GM23338 (cell line): ENCODE data around the gene CYTH1. TPM values are rescaled to one million over a fixed set of nuclear protein-coding genes. Genes with fewer than 3 reads are reported as not detected.

Source experiments
- ATAC-seq: fragments of 200-7000 bp; cut with Tn5 transposase; 3 replicates; pipeline ENCODE4 v1.9.1; 2020
- DNase-seq: peaks from one replicate; pipeline ENCODE4 v3.0.0-alpha.2; 2015; ENCODE audit warnings: low spot score
- H2AFZ ChIP-seq: fragments of 200-600 bp; sonication (generic); 2 replicates; pipeline ENCODE4 v1.8.0; 2016; ENCODE audit warnings: antibody characterized with exemption, mild to moderate bottlenecking, moderate library complexity
- H3F3A ChIP-seq: fragments of 200-600 bp; sonication (generic); replicated peaks from 2 replicates; pipeline ENCODE4 v1.8.0; 2017; ENCODE audit warnings: antibody characterized with exemption, mixed run types, low read depth
- H3K27ac ChIP-seq: fragments of 200-600 bp; sonication (generic); 2 replicates; pipeline ENCODE4 v1.6.1; 2016; ENCODE audit warnings: low read depth
- H3K27me3 ChIP-seq: fragments of 200-600 bp; sonication (generic); 2 replicates; pipeline ENCODE4 v1.8.0; 2016; ENCODE audit warnings: mild to moderate bottlenecking, mixed run types, moderate library complexity; ENCODE audit not compliant: insufficient read depth
- H3K36me3 ChIP-seq: fragments of 200-600 bp; sonication (generic); 2 replicates; pipeline ENCODE4 v1.8.0; 2016; ENCODE audit warnings: mild to moderate bottlenecking; ENCODE audit not compliant: insufficient read depth
- H3K4me1 ChIP-seq: fragments of 200-600 bp; sonication (generic); 2 replicates; pipeline ENCODE4 v1.8.0; 2016; ENCODE audit warnings: mild to moderate bottlenecking, moderate library complexity; ENCODE audit not compliant: insufficient read depth
- H3K4me2 ChIP-seq: fragments of 200-600 bp; sonication (generic); 2 replicates; pipeline ENCODE4 v1.7.1; 2017; ENCODE audit warnings: mixed run types
- H3K4me3 ChIP-seq: fragments of 200-600 bp; sonication (generic); 2 replicates; pipeline ENCODE4 v1.6.1; 2016; ENCODE audit warnings: mixed run types
- H3K79me2 ChIP-seq: fragments of 200-600 bp; sonication (generic); replicated peaks from 2 replicates; pipeline ENCODE4 v1.8.0; 2017; ENCODE audit warnings: mild to moderate bottlenecking; ENCODE audit not compliant: insufficient read depth
- H3K9me2 ChIP-seq: fragments of 200-600 bp; sonication (generic); 2 replicates; pipeline ENCODE4 v1.8.0; 2017; ENCODE audit not compliant: insufficient read depth
- H4K20me1 ChIP-seq: fragments of 200-600 bp; sonication (generic); replicated peaks from 2 replicates; pipeline ENCODE4 v1.8.0; 2017; ENCODE audit warnings: mild to moderate bottlenecking; ENCODE audit not compliant: insufficient read depth
- H3K27ac Mint-ChIP-seq: 2 replicates; pipeline ENCODE4 v1.8.0; 2020; ENCODE audit warnings: inconsistent platforms, mild to moderate bottlenecking, moderate library complexity, mixed read lengths
- H3K27me3 Mint-ChIP-seq: 3 replicates; pipeline ENCODE4 v1.8.0; 2022; ENCODE audit warnings: low read depth, mild to moderate bottlenecking, moderate library complexity, mixed read lengths, inconsistent platforms; ENCODE audit not compliant: insufficient read depth, poor library complexity
- H3K36me3 Mint-ChIP-seq: 3 replicates; pipeline ENCODE4 v1.8.0; 2021; ENCODE audit warnings: low read depth, mild to moderate bottlenecking, inconsistent platforms, moderate library complexity, mixed read lengths
- H3K4me1 Mint-ChIP-seq: 3 replicates; pipeline ENCODE4 v1.8.0; 2020; ENCODE audit warnings: mild to moderate bottlenecking, inconsistent platforms, mixed read lengths
- H3K4me3 Mint-ChIP-seq: 3 replicates; pipeline ENCODE4 v1.8.0; 2021; ENCODE audit warnings: moderate library complexity, mild to moderate bottlenecking, inconsistent platforms, mixed read lengths
- H3K9me3 Mint-ChIP-seq: 3 replicates; pipeline ENCODE4 v1.8.0; 2020; ENCODE audit warnings: moderate library complexity, mild to moderate bottlenecking, inconsistent platforms, mixed read lengths
- CREB1 ChIP-seq: fragments of 250-450 bp; sonication (Bioruptor Pico); IDR thresholded peaks from 2 replicates; pipeline ENCODE4 v1.5.0; 2020; ENCODE audit warnings: low read depth, mild to moderate bottlenecking, moderate library complexity
- EZH2 ChIP-seq: fragments of 200-600 bp; sonication (generic); IDR thresholded peaks from one replicate; pipeline ENCODE4 v1.8.0; 2017; ENCODE audit warnings: antibody characterized with exemption, mild to moderate bottlenecking, low read depth; ENCODE audit not compliant: unreplicated experiment
- EZH2phosphoT487 ChIP-seq: fragments of 200-600 bp; sonication (generic); IDR thresholded peaks from one replicate; pipeline ENCODE4 v1.8.1; 2018; ENCODE audit warnings: antibody characterized with exemption; ENCODE audit not compliant: unreplicated experiment
- JUNB ChIP-seq: IDR thresholded peaks from one replicate; pipeline ENCODE4 v1.6.1; 2016; ENCODE audit warnings: antibody characterized with exemption; ENCODE audit not compliant: unreplicated experiment
- NANOG ChIP-seq: IDR thresholded peaks from 2 replicates; pipeline ENCODE4 v1.6.1; 2016; ENCODE audit warnings: antibody characterized with exemption, borderline replicate concordance
- POLR2AphosphoS5 ChIP-seq: IDR thresholded peaks from 2 replicates; pipeline ENCODE4 v1.6.1; 2016; ENCODE audit warnings: antibody characterized with exemption, low read depth
- STAT1 ChIP-seq: IDR thresholded peaks from one replicate; pipeline ENCODE4 v1.6.1; 2016; ENCODE audit warnings: antibody characterized with exemption; ENCODE audit not compliant: unreplicated experiment
- ZNF114 ChIP-seq: fragments of 250-450 bp; sonication (Bioruptor Pico); IDR thresholded peaks from 2 replicates; pipeline ENCODE4 v1.5.0; 2020; ENCODE audit warnings: mild to moderate bottlenecking, moderate library complexity
- ZNF331 ChIP-seq: fragments of 250-450 bp; sonication (Bioruptor Pico); IDR thresholded peaks from 2 replicates; pipeline ENCODE4 v1.5.0; 2020; ENCODE audit warnings: low read depth, mild to moderate bottlenecking, moderate library complexity
- polyA plus RNA-seq: library from polyadenylated mRNA; unstranded; fragments of >200 nt; fragmentation: Nextera tagmentation; extraction: Ambion mirVana; gene quantifications from 2 replicates; pipeline ENCODE4 v1.2.1, GENCODE V29; 2016
- total RNA-seq: library from RNA; depleted of rRNA; stranded (reverse); fragments of >200 nt; shearing (Covaris generic); gene quantifications from 2 replicates; pipeline ENCODE4 v1.2.3, GENCODE V29; 2014
- TF ChIP-seq, protein P1 (sequence below): fragments of 250-450 bp; sonication (Bioruptor Pico); IDR thresholded peaks from 2 replicates; pipeline ENCODE4 v1.5.0; 2020; ENCODE audit warnings: mild to moderate bottlenecking, moderate library complexity
- TF ChIP-seq, protein P2 (sequence below): IDR thresholded peaks from 2 replicates; pipeline ENCODE4 v1.6.1; 2016; ENCODE audit warnings: antibody characterized with exemption
- TF ChIP-seq, protein P3 (sequence below), 2 experiments: fragments of 200-600 bp in 1 of 2; sonication (generic) in 1 of 2; conservative IDR thresholded peaks; 2 replicates each; pipeline versions ENCODE4 v1.5.1 to v1.6.1; 2016 to 2017; ENCODE audit warnings: antibody characterized with exemption in 2 of 2, low read depth in 2 of 2, mild to moderate bottlenecking in 2 of 2, moderate library complexity in 1 of 2
- TF ChIP-seq, protein P4 (sequence below): IDR thresholded peaks from one replicate; pipeline ENCODE4 v1.6.1; 2018; ENCODE audit warnings: antibody characterized with exemption; ENCODE audit not compliant: unreplicated experiment

CYTH1 gene
- total and polyA plus RNA-seq, 2 experiments from 2014 or later = 13.8 to 14.5 TPM

DNA sequence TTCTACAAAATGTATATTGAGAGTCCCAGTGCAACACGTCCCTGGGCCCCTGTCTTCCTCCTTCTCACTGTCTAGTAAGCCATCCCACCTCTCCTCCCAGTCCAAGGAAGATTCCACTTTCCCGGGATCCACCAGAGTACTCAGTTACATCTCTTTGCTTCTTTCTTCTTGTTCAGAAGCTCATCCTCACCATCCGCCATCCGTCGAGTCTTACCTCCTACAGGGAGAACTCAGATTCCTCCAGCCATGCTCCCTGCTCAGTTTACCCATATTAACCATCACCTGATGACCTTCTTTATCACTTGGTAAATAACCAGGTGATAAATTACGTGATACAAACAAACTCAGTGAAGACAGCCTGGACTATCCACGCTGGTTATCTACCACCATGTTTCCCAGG, 57.1 kb downstream of the CYTH1 start:
- H3K27ac Mint-ChIP-seq = no peak overlapping the region

More for the DNA sequence above, 57.1 kb downstream of the CYTH1 start:
- no peaks in the 10 kb centered on the region for H3K9me3 Mint-ChIP-seq
- Histone ChIP-seq H3K4me1 (peaks cover 50% of the 10 kb centered on the region), H3K4me3 (no peak overlapping the region), H3K79me2 (peaks cover 43% of the 10 kb centered on the region), H2AFZ (no peak overlapping the region), H3F3A (peaks cover 12% of the 10 kb centered on the region; the same call in 1 of the 2 replicates), H3K9me2 (no peaks in the 10 kb centered on the region), H3K27me3 (no peaks in the 10 kb centered on the region), H3K4me2 (peak overlapping the region; percentile 92), H4K20me1 (peaks cover 7% of the 10 kb centered on the region), H3K27ac (no peak overlapping the region), H3K36me3 (no peaks in the 10 kb centered on the region)
- no peak for DNase-seq
- peak overlapping the region; percentile 43; the same call in 1 of the 3 replicates for H3K4me3 Mint-ChIP-seq
- peaks cover 57% of the 10 kb centered on the region for H3K4me1 Mint-ChIP-seq
- H3K27me3 Mint-ChIP-seq = peaks cover 18% of the 10 kb centered on the region
- TF ChIP-seq EZH2phosphoT487 (no peak), EZH2 (no peak), POLR2AphosphoS5 (no peak), CREB1 (CRISPR knock-in tag) (no peak), ZNF114 (CRISPR knock-in tag) (no peak), STAT1 (no peak), NANOG (no peak), JUNB (no peak), ZNF331 (CRISPR knock-in tag) (no peak)
- TF ChIP-seq, protein P1, sequence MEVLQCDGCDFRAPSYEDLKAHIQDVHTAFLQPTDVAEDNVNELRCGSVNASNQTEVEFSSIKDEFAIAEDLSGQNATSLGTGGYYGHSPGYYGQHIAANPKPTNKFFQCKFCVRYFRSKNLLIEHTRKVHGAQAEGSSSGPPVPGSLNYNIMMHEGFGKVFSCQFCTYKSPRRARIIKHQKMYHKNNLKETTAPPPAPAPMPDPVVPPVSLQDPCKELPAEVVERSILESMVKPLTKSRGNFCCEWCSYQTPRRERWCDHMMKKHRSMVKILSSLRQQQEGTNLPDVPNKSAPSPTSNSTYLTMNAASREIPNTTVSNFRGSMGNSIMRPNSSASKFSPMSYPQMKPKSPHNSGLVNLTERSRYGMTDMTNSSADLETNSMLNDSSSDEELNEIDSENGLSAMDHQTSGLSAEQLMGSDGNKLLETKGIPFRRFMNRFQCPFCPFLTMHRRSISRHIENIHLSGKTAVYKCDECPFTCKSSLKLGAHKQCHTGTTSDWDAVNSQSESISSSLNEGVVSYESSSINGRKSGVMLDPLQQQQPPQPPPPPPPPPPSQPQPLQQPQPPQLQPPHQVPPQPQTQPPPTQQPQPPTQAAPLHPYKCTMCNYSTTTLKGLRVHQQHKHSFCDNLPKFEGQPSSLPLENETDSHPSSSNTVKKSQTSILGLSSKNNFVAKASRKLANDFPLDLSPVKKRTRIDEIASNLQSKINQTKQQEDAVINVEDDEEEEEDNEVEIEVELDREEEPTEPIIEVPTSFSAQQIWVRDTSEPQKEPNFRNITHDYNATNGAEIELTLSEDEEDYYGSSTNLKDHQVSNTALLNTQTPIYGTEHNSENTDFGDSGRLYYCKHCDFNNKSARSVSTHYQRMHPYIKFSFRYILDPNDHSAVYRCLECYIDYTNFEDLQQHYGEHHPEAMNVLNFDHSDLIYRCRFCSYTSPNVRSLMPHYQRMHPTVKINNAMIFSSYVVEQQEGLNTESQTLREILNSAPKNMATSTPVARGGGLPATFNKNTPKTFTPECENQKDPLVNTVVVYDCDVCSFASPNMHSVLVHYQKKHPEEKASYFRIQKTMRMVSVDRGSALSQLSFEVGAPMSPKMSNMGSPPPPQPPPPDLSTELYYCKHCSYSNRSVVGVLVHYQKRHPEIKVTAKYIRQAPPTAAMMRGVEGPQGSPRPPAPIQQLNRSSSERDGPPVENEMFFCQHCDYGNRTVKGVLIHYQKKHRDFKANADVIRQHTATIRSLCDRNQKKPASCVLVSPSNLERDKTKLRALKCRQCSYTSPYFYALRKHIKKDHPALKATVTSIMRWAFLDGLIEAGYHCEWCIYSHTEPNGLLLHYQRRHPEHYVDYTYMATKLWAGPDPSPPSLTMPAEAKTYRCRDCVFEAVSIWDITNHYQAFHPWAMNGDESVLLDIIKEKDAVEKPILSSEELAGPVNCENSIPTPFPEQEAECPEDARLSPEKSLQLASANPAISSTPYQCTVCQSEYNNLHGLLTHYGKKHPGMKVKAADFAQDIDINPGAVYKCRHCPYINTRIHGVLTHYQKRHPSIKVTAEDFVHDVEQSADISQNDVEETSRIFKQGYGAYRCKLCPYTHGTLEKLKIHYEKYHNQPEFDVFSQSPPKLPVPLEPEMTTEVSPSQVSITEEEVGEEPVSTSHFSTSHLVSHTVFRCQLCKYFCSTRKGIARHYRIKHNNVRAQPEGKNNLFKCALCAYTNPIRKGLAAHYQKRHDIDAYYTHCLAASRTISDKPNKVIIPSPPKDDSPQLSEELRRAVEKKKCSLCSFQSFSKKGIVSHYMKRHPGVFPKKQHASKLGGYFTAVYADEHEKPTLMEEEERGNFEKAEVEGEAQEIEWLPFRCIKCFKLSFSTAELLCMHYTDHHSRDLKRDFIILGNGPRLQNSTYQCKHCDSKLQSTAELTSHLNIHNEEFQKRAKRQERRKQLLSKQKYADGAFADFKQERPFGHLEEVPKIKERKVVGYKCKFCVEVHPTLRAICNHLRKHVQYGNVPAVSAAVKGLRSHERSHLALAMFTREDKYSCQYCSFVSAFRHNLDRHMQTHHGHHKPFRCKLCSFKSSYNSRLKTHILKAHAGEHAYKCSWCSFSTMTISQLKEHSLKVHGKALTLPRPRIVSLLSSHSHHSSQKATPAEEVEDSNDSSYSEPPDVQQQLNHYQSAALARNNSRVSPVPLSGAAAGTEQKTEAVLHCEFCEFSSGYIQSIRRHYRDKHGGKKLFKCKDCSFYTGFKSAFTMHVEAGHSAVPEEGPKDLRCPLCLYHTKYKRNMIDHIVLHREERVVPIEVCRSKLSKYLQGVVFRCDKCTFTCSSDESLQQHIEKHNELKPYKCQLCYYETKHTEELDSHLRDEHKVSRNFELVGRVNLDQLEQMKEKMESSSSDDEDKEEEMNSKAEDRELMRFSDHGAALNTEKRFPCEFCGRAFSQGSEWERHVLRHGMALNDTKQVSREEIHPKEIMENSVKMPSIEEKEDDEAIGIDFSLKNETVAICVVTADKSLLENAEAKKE (CRISPR knock-in tag) = no peak
- TF ChIP-seq, protein P2, sequence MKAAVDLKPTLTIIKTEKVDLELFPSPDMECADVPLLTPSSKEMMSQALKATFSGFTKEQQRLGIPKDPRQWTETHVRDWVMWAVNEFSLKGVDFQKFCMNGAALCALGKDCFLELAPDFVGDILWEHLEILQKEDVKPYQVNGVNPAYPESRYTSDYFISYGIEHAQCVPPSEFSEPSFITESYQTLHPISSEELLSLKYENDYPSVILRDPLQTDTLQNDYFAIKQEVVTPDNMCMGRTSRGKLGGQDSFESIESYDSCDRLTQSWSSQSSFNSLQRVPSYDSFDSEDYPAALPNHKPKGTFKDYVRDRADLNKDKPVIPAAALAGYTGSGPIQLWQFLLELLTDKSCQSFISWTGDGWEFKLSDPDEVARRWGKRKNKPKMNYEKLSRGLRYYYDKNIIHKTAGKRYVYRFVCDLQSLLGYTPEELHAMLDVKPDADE = no peak
- TF ChIP-seq, protein P3, sequence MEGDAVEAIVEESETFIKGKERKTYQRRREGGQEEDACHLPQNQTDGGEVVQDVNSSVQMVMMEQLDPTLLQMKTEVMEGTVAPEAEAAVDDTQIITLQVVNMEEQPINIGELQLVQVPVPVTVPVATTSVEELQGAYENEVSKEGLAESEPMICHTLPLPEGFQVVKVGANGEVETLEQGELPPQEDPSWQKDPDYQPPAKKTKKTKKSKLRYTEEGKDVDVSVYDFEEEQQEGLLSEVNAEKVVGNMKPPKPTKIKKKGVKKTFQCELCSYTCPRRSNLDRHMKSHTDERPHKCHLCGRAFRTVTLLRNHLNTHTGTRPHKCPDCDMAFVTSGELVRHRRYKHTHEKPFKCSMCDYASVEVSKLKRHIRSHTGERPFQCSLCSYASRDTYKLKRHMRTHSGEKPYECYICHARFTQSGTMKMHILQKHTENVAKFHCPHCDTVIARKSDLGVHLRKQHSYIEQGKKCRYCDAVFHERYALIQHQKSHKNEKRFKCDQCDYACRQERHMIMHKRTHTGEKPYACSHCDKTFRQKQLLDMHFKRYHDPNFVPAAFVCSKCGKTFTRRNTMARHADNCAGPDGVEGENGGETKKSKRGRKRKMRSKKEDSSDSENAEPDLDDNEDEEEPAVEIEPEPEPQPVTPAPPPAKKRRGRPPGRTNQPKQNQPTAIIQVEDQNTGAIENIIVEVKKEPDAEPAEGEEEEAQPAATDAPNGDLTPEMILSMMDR (conservative IDR thresholded peaks at IDR 0.05; ENCODE audit: low read depth in 2 of 2) = no peak
- TF ChIP-seq, protein P4, sequence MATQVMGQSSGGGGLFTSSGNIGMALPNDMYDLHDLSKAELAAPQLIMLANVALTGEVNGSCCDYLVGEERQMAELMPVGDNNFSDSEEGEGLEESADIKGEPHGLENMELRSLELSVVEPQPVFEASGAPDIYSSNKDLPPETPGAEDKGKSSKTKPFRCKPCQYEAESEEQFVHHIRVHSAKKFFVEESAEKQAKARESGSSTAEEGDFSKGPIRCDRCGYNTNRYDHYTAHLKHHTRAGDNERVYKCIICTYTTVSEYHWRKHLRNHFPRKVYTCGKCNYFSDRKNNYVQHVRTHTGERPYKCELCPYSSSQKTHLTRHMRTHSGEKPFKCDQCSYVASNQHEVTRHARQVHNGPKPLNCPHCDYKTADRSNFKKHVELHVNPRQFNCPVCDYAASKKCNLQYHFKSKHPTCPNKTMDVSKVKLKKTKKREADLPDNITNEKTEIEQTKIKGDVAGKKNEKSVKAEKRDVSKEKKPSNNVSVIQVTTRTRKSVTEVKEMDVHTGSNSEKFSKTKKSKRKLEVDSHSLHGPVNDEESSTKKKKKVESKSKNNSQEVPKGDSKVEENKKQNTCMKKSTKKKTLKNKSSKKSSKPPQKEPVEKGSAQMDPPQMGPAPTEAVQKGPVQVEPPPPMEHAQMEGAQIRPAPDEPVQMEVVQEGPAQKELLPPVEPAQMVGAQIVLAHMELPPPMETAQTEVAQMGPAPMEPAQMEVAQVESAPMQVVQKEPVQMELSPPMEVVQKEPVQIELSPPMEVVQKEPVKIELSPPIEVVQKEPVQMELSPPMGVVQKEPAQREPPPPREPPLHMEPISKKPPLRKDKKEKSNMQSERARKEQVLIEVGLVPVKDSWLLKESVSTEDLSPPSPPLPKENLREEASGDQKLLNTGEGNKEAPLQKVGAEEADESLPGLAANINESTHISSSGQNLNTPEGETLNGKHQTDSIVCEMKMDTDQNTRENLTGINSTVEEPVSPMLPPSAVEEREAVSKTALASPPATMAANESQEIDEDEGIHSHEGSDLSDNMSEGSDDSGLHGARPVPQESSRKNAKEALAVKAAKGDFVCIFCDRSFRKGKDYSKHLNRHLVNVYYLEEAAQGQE = no peak
- ATAC-seq = no peak
- H3K36me3 Mint-ChIP-seq = no peaks in the 10 kb centered on the region
